NCI-H2029 treated with DMSO at 0.1 percent for 48 hours (cell line): ENCODE data around the gene CEBPB.
A peak's percentile ranks its signal among the peaks of the same experiment; 100 is the strongest.
"Not testable (repeated sequence)": the region's sequence is repeated elsewhere in the genome, so short reads cannot be mapped to it uniquely, and the experiment has no call there.

Experiments
- DNase-seq: peaks from one replicate; lab custom pipeline; 2025; lab: John Stamatoyannopoulos, UW

The CEBPB gene

DNA sequence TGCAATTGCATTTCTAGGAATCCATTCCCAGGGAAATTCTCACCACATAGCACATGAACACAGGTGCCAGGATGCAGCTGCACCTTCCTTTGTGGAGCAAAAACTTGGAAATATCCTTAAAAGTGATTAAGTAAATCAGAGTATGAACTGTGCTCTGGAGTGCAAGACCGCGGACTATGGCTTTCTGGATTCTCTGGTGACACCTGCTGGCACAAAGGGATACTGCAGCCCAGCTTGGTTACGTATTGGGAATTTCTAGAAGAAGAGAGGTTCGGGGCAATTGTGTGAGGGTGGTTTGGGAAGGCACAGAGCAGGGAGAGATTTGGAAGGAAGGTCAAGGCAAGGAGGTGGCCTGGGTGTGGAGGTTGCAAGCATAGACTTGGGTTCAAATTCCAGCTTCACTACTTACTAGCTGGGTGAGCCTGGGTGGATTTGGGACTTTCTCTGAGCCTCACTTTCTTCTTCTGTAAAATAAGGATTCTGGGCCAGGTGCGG lies 21.3 kb upstream of the CEBPB start:
- DNase-seq, result peak; percentile 76

DNA sequence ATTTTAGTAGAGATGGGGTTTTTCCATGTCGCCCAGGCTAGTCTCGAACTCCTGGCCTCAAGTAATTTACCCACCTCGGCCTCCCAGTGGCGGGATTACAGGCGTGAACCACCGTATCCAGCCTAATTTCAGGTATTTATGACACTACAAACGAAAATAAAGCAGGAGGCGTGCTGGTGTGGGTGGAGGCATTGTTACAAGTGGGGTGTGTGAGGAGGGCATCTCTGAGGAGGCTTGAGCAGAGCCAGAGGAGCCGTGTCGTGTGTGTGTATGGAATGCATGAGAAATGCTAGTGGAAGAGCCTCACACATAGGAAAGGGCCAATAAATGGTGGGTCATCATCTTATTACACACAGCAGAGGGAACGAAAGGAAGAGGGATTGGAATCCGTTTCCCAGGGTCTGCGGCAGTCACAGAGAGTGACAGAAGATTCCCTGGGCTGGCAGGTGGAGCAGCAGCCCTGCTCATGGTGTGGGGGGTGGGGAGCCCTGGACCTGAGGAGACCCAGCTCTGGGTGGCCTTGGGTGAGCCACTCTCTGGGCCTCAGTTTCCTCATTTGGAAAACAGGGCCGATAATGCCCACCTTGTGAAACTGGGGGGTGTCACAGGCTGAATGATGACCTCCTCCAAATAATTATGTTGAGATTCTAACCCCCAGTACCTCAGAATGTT lies 19.9 kb upstream of the CEBPB start:
- DNase-seq, result no peak

DNA sequence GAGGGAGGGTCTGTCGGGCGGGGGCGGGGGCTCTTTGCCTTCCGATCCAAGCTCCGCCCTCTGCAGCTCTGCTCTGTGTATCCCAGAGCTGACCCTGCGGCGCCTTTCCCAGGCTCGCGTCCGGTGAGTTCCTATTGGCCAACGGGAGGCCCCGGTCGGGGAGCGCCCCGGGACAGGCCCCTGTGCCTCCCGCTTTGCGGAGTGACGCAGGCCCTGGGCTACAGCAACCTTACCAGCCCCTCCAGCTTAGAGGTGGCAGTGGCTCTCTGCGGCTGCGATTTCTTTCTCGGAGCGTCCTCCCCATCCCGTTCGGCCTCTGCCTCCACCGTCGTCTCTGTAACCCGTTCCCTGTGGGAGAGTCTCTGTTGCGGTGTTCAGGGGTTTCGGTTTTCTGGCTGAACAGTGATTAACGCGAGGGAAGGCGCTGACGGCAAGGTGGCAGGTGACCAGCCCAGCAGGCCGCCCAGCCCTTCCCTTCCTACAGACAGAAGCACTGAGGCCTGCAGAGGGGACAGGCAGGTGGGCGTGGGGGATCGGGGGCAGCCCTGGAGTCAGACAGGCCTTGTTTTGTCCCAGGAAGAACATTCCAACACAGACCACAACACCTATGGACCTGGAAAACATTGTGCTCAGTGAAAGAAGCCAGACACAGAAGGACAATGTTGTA lies 18.1 kb upstream of the CEBPB start:
- no peak for DNase-seq

DNA sequence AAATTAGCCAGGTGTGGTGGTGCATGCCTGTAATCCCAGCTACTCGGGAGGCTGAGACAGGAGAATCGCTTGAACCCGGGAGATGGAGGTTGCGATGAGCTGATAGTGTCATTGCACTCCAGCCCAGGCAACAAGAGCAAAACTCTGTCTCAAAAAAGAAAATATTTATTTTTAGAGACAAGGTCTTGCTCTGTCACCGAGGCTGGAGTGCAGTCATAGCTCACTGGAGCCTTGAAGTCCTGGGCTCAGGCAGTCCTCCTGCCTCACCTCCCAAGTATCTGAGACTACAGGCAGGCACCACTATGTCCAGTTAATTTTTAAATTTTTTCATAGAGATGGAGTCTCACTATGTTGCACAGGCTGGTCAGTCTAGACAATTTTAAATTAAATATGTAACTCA lies 16.2 kb upstream of the CEBPB start:
- DNase-seq, result no peak

DNA sequence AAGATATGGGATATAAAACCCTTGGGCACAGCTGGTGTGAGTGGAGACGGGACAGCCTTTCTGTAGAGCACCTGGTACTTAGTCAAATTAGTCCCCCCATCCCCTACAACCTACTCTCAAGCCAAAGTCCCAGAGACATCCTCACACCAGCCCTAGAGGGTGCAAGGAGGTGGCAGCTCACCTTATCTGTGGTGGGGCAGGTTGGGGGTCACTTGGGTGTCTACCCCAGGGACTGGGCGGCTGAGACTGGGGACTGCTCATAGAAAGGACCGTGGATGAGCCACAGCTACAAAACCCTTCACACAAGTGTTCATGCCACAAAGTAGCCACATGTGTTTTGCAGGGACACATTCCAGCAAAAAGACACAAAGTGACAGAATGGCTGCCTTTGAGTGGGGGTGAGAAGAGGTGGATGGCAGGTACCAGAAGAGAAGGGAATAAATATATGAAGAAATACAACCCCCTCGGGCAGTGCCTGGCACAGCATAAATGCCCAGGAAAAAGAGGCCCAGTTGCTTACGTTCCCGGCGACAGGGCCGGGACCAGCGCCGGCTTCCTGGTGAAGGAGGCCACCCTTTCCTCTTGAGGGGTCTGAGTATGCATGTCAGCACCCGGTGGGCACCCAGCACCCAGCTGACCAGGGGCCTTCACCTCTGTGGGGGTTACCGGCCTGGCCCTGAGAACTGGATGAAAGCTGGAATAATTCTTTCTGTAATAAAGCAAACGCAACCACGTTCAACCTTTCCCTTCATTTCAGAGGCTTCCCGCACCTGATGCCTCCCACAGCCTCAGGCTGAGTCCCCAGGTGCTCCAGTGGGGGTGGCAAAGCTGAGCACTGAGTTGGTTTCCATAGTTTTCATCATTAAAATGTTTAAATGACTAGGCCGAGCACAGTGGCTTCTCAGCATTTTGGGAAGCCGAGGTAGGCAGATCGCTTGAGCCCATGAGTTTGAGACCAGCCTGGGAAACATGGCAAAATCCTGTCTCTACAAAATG lies 14.4 kb upstream of the CEBPB start:
- DNase-seq, result no peak

DNA sequence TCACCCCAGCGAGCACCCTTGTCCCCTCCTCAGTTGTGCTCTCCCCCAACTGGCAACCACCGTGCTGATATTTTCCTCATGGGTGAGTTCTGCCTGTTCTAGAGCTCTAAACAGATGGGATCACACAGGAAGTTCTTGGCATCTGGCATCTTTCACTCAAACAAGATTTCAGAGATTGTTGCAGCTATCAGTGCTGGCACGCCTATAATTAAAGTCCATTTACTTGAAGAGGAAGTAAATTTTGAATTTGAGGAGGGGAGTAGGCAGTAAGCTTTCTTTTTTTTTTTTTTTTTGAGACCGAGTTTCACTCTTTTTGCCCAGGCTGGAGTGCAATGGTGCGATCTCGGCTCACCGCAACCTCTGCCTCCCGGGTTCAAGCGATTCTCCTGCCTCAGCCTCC lies 12.0 kb upstream of the CEBPB start:
- DNase-seq, result not testable (repeated sequence)

DNA sequence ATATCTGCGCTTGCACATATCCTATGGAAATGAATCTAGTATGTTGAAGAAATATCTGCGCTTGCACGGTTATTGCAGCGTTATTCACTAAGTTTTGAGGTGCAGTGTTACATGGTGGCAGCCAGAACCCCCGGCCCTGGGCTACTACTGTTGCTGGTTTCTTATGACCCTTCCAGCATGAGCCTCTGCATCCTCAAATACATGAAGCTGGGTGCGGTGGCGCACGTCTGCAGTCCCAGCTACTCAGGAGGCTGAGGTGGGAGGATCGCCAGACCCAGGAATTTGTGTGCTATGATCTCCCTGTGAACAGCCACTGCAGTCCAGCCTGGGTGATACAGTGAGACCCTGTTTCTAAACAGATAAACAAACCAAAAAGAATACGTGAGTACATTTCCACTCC lies 9.3 kb upstream of the CEBPB start:
- no peak for DNase-seq

DNA sequence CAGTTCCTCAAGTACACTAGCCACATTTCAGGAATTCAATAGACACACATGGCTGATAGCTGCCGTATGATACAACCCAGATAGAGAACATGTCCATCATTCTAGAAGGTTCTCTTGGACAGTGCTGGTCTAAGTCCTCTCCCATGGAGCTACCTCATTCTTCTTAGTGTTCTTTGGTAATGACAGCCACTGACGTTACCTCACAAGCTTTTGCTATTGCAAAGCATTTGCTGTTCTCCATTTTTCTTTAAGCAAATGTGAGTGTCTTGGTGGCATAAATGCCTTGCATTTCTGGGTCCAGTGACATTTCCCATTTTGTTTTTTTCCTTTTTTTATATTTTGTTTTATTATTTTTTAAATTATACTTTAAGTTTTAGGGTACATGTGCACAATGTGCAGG lies 8.3 kb upstream of the CEBPB start:
- DNase-seq, result no peak

DNA sequence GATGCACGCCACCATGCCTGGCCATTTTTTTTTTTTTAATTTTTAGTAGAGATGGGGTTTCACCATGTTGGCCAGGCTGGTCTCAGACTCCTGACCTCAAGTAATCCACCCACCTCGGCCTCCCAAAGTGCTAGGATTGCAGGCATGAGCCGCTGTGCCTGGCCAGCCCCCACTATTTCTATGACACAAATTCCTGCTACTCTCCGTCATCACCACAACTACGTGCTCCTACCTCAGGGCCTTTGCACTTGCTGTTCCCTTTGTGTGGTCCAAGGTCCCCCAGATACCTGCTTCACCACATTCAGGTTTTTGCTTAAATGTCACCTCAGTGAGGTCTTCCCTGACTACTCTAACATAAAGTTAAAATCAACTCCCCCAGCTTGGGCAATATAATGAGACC lies 5.2 kb upstream of the CEBPB start:
- DNase-seq, result no peak

DNA sequence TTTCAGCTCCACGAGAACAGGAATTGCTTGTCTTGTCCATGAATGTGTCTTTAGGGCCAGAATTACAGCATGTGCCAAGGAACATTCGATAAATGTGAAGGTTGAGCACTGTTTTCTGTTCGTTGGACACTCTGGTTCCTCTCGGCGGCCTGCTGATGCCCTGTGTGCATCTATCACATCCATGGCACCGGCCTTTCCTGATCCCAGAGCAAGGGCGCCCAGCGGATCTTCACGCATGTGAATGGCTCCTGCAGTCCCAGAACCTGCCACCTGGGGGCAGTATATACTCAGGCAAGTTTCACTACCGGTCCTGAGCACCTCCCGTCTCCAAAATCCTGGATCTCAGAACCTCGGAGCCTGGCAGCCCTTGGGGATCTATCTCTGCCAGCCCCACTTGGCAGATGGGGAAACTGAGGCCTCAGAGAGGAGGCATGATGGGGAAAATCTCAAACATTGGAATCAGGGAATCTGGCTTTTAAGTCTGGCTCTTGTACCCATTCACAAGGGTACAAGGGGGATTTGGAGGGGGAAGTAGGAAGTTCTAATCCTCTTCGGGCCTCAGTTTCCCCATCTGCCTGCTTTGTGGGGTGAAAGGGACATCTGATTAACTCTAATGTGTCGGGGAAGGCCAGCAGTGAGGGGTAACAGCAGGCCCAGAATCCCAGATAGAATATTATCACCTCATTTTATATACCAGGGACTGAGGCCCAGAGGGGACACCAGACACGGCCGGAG lies 4.3 kb upstream of the CEBPB start:
- DNase-seq, result peak; percentile 61

DNA sequence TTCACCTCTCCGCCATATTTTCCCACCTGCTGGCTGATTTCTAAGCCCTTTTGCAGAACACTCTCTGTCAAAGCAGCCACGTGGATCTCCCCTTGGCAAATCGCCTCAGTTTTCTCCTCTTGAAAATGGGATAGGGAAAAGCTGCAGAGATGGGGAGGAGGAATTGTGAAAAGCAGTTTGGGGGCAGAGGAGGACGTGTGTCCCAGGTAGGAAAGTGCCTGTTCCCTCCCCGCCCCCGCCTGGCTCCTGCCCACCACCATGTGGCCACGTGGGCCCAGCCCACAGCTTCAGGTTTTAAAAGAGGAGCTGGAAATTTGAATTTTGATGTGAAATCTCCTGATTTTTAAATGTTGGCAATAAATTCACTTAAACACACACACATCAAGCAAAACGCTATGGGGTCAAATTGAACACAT lies 3.6 kb upstream of the CEBPB start:
- DNase-seq, result no peak

DNA sequence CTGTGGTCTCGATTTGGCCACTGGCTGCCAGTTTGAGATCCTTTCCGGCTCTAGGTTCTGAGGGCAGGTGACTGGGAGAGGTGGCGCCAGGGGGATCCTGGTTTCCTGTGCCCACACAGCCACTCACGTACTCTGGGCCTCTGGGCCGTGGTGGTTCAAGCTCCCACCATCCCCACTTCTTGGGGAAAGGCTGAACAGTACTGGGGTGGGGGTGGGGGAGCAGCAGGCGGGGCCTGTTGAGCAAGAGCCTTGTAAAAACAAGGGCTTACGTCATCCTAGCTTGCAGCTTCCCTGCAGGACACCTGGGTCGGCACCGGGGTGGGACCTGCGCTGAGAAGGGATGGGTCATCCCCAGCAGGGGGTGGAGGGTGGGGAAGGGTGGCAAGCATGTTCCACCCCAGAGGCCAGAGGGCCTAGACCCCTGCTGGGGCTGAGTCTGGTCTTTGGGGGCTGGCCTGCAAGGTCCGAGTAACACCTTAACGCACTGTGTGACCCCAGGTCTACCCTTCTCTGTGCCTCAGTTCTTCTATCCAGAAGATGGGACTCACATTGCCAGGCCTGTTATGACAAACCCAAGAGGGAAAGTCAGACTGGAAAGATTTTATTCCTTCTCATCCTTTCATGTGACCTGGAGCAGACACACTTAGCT lies 3.1 kb upstream of the CEBPB start:
- no peak for DNase-seq

DNA sequence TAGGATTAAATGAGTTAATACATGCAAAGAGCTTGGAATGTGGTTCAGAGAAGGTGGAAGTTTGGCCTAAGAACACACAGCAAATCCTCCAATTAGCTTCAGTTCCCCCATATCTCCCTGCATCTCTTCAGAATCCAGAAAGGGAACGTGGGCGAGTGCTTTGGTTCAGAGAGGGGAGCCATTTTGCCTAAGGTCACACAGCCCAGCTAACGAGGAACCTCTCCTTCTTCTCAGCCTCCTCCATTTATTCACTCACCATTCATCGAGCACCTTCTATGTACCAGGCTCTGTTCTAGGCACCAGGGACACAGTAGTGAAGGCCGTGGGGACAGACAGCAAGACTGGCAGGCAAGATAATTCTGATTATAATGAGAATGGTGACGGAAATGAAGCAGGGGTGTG lies 2.3 kb upstream of the CEBPB start:
- DNase-seq, result no peak

DNA sequence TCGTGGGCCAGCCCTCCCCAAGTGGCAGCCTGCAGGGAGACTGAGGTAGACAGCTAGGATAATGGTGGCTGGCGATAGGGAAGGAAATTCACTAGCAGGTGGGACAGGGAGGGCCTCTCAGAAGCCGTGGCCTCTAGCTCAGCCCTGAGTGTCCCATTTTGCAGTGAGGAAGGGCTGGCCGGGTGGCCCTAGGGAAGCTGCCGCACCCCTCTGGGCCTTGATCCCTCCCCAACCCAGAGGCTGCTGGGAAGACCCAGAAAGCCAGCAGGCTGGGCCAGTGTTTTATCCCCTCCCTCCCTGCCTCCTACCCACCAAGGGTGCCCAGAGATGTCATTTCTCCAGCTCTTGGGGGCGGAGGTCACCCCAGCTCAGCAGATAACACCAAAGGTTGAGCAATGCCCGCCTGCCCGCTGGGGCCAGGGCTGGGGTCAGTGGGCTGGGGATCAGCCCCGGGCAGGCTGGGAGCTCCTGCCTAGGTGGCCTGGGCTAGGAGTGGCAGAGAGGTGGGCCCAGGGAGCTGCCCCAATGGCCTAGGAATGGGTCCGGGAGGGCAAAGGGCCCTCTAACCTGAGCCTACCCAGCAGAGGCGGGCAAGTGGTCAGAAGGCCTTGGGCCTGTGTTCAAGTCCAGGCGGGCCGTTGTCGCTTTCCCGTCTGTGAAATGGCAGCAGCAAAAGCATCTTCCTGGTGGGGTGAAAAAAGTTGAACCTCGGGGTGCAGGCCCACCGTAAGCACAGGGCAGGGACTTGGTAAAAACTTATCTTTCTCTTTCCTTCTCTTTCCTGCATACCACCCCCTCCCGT lies 1.6 kb upstream of the CEBPB start:
- DNase-seq, result no peak

DNA sequence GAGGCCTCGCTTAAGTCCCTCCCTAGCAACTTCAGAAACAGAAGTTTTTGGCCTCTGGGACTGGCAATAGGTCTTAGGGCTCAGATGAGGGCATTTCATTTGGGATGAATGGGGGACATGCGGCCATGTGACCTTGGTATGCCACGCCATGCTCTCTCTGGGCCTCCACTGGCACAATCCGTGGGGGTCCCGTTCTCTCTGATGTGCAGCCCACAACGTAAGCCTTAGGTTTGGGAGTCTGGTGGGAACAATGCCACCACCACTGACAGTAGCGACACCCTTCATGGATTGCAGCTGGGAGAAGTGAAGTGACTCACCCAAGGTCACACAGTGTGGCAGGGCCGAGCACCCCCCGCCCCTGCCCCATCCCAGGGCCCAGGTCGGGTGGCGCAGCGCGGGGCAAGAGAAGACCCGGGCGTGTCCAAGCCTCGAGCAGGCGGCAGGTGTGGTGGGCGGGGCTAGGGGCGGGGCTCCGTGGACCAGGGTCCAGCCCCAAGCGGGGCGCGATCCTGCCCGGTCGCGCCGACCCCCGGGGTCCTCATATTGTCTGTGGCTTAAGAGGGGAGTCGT lies 864 bp upstream of the CEBPB start:
- no peak for DNase-seq

DNA sequence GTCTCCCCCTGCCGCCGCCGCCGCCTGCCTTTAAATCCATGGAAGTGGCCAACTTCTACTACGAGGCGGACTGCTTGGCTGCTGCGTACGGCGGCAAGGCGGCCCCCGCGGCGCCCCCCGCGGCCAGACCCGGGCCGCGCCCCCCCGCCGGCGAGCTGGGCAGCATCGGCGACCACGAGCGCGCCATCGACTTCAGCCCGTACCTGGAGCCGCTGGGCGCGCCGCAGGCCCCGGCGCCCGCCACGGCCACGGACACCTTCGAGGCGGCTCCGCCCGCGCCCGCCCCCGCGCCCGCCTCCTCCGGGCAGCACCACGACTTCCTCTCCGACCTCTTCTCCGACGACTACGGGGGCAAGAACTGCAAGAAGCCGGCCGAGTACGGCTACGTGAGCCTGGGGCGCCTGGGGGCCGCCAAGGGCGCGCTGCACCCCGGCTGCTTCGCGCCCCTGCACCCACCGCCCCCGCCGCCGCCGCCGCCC lies 474 bp downstream of the CEBPB start:
- DNase-seq, result no peak

DNA sequence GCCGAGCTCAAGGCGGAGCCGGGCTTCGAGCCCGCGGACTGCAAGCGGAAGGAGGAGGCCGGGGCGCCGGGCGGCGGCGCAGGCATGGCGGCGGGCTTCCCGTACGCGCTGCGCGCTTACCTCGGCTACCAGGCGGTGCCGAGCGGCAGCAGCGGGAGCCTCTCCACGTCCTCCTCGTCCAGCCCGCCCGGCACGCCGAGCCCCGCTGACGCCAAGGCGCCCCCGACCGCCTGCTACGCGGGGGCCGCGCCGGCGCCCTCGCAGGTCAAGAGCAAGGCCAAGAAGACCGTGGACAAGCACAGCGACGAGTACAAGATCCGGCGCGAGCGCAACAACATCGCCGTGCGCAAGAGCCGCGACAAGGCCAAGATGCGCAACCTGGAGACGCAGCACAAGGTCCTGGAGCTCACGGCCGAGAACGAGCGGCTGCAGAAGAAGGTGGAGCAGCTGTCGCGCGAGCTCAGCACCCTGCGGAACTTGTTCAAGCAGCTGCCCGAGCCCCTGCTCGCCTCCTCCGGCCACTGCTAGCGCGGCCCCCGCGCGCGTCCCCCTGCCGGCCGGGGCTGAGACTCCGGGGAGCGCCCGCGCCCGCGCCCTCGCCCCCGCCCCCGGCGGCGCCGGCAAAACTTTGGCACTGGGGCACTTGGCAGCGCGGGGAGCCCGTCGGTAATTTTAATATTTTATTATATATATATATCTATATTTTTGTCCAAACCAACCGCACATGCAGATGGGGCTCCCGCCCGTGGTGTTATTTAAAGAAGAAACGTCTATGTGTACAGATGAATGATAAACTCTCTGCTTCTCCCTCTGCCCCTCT lies 1.1 kb downstream of the CEBPB start:
- DNase-seq, result no peak

DNA sequence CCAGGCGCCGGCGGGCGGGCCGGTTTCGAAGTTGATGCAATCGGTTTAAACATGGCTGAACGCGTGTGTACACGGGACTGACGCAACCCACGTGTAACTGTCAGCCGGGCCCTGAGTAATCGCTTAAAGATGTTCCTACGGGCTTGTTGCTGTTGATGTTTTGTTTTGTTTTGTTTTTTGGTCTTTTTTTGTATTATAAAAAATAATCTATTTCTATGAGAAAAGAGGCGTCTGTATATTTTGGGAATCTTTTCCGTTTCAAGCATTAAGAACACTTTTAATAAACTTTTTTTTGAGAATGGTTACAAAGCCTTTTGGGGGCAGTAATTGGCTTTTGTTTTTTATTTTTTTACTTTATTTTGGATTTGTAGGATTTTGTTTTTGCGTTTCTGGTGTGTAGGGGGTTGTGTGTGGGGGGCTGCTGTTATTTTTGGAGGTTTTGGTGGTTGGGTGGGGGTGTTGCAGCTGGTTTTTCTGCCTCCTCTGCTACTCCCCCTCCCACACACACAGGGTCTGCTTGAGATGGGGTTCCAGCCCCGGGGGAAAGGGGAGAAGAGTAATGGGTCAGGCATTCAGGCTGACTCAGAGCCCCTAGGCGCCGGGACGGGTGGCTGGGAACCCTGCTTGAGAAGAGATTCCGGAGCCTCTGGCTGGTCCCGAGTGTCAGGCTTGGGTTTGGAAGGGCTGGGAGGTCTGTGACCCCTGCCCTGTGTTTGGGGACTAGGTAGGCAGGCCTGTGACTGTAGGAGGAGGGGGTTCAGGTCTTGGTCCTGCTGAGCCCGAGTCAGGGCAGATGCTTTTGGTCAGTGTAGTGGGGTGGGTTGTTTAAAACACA lies 2.0 kb downstream of the CEBPB start:
- peak; percentile 73 for DNase-seq
